PFSK-1 (cell line): ENCODE measurements around the gene OR2W1.

ENCODE experiments used
- FOXP2 ChIP-seq: optimal IDR thresholded peaks from 2 replicates; pipeline ENCODE3; 2011; ENCODE audit warnings: borderline replicate concordance, control low read depth, inconsistent platforms; ENCODE audit not compliant: insufficient read depth; ENCODE audit errors: extremely low read length, extremely low read depth
- POLR2AphosphoS5 ChIP-seq: IDR thresholded peaks from 2 replicates; pipeline ENCODE4 v1.6.1; 2012; ENCODE audit warnings: low read depth, mild to moderate bottlenecking, control low read depth, low read length, moderate library complexity
- SIN3A ChIP-seq: IDR thresholded peaks from 2 replicates; pipeline ENCODE4 v1.6.1; 2012; ENCODE audit warnings: mild to moderate bottlenecking, low read length, moderate library complexity, borderline replicate concordance; ENCODE audit not compliant: insufficient read depth
- TAF1 ChIP-seq: IDR thresholded peaks from 2 replicates; pipeline ENCODE4 v1.6.1; 2012; ENCODE audit warnings: low read length, control low read depth, borderline replicate concordance; ENCODE audit not compliant: insufficient read depth
- TF ChIP-seq, protein P1 (sequence below), 2 experiments: IDR thresholded peaks; 2 replicates each; pipeline versions ENCODE4 v1.6.1 to v1.8.0; 2011 to 2012; ENCODE audit warnings: low read depth in 2 of 2, low read length in 2 of 2, control low read depth in 1 of 2, inconsistent platforms in 1 of 2, mild to moderate bottlenecking in 1 of 2, moderate library complexity in 1 of 2; ENCODE audit not compliant: insufficient read depth in 1 of 2

DNA sequence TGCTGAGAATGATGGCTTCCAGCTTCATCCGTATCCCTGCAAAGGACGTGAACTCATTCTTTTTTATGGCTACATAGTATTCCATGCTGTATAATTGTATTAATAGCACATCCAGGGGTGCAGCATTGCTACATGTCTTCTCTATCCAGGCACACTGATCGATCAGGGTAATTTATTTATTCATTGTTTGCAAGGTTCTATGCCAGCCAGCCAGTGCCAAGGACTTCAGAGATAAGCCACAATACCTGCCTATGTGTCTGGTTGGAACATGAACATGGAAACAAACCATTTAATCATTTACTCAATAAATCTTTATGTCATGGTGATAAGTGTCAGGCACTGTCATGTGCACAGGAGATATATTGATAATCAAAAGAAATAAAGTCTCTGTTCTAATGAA, 48.0 kb upstream of the OR2W1 start:
- TF ChIP-seq, protein P1, sequence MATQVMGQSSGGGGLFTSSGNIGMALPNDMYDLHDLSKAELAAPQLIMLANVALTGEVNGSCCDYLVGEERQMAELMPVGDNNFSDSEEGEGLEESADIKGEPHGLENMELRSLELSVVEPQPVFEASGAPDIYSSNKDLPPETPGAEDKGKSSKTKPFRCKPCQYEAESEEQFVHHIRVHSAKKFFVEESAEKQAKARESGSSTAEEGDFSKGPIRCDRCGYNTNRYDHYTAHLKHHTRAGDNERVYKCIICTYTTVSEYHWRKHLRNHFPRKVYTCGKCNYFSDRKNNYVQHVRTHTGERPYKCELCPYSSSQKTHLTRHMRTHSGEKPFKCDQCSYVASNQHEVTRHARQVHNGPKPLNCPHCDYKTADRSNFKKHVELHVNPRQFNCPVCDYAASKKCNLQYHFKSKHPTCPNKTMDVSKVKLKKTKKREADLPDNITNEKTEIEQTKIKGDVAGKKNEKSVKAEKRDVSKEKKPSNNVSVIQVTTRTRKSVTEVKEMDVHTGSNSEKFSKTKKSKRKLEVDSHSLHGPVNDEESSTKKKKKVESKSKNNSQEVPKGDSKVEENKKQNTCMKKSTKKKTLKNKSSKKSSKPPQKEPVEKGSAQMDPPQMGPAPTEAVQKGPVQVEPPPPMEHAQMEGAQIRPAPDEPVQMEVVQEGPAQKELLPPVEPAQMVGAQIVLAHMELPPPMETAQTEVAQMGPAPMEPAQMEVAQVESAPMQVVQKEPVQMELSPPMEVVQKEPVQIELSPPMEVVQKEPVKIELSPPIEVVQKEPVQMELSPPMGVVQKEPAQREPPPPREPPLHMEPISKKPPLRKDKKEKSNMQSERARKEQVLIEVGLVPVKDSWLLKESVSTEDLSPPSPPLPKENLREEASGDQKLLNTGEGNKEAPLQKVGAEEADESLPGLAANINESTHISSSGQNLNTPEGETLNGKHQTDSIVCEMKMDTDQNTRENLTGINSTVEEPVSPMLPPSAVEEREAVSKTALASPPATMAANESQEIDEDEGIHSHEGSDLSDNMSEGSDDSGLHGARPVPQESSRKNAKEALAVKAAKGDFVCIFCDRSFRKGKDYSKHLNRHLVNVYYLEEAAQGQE (IDR thresholded peaks at IDR 0.05; ENCODE audit: insufficient read depth in 1 of 2, low read depth in 2 of 2, low read length in 2 of 2) = no peak
- TF ChIP-seq TAF1 (no peak), POLR2AphosphoS5 (no peak), FOXP2 (no peak), SIN3A (no peak)
